Middle frontal gyrus (tissue), 1 donor: Measurements from ENCODE around the gene HSDL2.
"Not testable (repeated sequence)": the region's sequence is repeated elsewhere in the genome, so short reads cannot be mapped to it uniquely, and the experiment has no call there.

Source experiments
- DNase-seq: peaks from one replicate; pipeline ENCODE4 v3.0.0-alpha.2; 2015; ENCODE audit warnings: low spot score; ENCODE audit errors: extremely low spot score

HSDL2 gene

DNA sequence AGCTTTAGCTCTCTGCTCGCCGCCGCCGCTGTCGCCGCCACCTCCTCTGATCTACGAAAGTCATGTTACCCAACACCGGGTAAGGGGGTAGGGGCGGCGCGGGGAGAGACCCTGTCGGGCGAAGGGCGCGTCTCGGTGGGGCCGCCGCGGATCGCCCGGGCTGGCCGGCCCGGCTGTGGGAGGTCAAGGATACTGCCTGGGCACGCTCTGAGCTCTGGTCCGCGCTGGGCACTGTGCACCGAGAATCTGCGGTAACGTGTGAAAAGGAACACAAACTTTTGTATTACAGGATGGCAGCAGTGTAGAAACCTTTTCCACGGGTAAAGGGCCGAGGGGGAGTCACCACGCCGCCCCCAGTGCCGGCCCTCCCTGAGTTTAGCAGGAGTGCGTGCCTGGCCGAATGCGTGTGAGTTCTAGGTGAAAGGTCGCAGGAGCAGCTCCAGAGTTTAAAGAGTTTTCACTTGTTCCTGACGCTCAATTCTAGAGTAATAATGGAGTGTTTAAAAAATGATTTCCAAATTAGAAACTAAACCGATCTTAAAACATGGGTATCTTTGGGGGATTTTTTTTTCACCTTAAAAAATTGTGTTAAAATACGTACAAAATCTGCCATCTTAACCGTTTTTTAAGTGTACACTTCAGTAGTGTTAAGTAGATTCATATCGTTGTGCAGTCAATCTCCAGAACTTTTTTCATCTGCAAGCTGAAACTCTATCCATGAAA is at the start of gene HSDL2:
TSS of gene HSDL2 (plus strand) at position 7 of the 723 bp plus-strand sequence. CDS start at position 63, 56 bp downstream.
- DNase-seq, result no peak

DNA sequence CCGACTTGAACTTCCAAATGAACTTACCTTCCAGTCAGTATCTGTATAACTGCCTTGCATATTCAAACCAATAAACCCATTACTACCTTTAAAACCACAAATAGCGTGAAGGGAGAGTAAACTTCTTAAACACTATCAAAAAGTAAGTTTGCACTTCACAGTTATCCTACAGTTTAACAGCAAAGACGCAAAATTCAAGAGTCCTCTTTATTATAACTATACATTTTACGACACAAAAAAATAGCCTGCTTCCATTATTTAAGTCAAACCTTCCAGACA is 48.3 kb upstream of the HSDL2 start:
- DNase-seq, result no peak

DNA sequence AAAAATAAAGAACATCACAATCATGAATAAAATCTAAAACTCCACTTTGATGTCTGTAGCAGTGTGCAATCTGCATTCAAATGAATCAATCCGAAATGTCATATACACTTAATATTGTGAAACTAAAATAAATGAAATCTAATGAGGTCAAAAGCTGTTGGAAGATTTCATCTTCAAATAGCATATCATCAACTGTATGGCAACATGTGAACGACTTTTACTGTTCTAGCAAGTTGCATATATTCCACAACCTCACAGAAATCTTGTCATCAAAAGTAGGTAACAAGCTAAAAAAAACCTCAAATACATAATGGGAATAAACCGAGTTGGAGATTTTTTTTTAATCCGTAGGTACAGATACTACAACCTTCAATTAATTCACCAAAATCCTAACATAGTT is 47.7 kb upstream of the HSDL2 start:
- no peak for DNase-seq

DNA sequence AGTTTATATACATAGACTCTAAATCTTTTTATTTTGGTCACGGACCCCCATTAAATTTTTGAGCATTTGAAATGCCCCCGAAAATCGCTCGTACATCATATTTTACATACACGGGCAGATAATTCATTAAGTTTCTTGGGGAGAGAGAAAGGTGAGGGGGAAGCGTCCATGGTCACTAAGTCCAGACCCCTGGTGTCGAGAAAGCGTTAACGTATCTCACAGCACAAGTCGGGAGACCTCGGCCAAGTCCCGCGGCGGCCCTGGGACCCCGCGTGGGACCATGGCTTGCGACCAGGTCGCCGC is 47.3 kb upstream of the HSDL2 start:
- no peak for DNase-seq

DNA sequence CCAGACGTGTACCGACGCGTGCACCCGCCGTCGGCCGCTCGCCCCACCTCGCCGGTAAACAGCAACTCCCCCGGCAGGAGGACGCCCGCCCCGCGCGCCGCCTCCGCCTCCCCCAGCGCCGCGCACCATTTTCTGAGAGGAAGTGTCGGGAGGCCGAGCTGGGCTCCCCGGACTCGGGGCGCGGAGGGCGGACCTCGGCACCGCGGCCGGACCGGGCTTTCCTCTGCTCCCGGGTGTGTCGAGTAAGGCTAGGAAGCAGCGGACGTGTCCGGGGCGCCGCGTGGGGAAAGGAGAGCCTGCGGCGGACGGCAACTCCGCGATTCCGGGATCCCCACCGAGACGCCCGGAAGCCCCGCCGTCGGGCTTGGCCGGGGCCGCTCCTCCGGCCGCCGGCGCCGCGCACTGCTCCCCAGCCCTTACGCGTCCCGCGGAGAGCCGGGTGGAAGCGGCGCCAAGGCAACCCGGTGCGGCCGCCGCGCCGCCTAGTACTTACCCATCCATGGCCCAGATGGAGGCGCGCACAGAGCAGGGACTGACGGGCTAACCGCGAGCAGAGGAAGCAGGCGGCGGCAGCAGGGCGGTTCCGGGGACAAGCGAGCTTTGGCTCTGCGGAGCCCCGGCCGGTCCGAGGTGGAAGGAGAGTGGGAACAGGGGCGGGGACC is 46.8 kb upstream of the HSDL2 start, which contains the start of gene PTBP3:
TSS of gene PTBP3 (minus strand) at position 643 of the 662 bp plus-strand sequence. CDS start 35,754 bp downstream, outside the sequence.
- no peak for DNase-seq

DNA sequence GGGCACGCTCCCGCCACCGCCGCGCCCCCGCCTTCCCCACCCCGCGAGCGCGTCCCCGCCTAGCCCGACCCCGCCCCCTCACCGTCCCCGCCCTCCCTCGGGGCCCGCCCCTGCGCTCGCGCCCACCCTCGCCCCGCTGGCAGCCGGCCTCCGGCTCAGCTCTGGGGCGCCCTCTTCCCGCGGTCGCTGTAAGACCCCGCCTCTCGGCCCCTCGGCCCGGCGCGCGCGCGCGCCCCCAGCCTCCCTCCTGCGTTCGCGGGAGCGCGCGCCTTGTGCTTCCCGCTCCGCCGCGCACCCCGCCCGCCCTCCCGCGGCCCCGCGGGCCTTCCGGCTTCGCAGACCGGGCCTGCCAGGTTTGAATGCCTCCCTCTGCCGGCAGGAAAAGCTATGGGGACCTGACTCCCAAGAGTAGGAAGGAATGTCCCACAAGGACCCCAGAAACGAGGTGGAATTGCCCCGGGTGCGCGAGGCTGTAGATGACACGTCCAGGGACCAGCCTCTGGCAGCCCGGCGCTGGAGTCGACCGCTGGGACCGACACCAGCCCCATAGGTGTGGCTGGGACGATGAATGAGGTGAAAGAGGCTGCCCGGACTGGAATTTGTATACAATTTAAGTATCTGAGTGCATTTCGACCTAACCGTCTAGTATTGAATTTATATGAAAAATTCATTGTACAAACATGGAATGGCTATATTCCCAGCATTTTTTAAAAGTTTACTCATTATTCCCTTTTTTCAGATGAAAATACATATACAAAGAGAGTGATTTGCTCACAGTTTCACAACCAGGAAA is 46.1 kb upstream of the HSDL2 start:
- peak; percentile 89 for DNase-seq

DNA sequence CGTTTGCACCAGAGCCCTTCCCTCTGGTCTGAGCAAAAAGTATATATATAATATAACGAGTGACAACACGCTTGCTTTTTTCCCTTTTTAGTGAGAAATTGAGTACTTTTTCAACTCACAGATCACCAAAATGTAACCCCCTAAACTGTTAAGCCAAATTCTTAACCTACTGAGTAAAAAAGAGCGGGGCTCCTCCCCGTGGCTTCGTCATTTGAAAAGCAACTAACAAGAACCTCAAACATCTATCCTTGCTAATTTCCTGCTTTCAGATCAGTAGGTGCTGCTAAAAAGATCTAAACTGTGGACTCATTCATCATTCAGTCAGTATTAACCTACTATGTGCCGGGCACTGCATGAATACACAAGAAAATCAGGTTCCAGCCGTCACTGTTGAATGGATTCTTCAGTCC is 45.5 kb upstream of the HSDL2 start:
- DNase-seq, result no peak

DNA sequence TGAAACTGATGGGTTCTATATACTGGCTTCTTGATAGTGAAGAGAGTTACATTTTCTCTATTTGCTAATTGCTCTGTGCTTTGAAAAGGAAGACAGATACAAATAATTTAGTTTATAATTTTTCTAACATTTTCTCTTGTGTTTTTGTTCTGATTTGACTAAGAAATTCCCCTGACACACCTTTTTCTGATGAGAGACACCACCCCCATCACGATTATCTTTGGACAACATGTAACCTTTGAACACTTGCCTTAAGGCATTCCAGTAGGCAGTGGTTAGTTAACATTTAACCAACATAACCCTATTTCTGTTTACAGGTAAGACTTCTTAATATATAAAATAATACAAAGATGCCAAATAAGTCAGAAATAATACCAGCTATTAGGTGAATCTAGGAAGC is 42.4 kb upstream of the HSDL2 start:
- DNase-seq, result no peak

DNA sequence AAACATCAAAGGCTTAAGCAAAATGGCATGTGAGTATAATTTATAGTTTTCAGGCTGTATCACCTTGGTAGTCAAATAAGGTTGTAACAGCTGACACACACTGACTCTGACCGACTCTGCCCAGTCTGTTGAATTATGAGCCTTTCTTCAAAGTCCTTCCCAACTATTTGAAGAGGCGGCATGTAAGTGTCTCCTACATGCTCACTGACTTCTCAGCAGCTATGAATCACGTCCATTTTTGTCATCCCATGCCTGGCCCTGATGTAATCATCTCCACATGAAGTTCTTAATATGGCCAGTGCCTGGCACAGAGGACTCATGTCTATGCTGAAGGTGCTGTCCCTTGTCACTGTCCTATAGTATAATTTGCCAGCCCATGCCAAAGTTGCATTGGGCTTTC is 41.3 kb upstream of the HSDL2 start:
- DNase-seq, result no peak

DNA sequence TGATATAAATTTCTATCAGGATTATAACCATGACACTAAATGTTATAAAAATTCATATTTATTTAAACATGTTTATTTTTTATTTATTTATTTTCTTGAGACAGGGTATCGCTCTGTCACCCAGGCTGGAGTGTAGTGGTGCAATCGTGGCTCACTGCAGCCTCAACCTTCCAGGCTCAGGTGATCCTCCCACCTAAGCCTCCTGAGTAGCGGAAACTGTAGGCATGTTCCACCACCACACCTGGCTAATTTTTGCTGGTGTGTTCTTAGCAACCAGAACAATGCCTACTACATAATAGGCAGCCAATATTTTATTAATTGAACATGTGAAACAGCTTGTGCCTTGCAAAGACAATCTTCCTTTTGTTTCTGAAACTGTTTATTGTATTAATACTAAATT is 40.0 kb upstream of the HSDL2 start:
- no peak for DNase-seq

DNA sequence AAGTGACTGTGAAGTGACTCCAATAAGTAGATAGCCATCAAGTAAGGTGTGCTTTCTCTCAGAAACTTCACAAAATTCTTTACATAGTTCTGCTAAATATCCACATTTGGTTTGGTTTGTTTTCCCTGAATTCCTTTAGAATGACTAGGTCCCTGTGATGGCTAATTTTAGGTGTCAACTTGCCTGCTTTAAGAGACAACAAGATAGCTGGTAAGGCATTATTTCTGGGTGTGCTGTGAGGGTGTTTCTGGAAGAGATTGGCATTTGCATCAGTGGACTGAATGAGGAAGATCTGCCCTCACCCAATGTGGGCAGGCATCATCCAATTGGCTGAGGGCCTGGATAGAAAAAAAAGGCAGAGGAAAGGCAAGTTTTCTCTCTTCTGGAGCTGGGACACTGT is 38.2 kb upstream of the HSDL2 start:
- no peak for DNase-seq

DNA sequence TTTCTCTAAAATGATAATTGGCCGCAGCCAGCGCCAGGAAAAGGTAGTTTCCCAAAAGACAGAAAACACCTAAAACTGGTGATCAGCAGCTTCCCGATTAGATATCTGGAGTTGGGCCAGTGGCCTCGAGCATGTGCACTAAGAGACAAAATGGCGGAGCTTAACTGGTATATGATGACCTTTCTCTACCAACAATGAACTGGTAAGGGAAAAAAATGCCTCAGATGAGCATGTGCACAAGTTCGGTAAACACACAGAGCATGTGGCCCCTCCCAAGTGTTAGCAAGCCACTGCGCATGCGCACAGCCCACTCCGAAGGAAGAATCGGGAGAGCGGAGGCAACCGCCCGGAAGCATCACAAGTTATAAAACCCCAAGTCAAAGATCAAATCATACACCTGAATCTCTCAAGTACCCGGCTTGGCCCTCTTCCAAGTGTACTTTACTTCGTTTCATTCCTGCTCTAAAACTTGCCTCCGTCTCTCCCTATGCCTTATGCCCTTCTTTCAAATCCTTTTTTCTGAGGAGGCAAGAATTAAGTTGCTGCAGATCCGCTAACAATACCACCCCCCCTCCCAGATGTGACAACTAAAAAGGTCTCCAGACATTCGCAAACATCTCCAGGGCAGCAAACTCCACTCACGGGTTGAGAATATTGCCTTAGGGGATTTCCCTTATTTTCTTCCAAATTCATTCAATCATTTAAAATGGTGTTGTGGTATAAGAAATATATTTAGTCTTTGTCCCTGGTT is 31.5 kb upstream of the HSDL2 start:
- DNase-seq, result no peak

DNA sequence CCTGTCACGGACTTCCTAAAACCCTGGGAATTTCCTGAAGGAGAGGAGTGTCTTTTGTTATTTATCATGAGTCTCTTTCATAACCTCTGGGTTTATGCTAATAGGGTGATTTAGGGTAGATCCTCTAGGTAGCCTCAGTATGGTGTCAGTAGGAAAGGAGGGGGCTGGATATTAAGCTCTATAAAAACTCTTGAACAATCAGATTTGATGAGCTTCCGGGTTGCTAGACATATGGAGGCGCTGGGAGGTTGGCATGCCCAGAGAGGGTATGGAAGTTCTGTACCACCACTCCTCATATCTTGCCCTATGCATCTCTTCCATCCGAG is 30.9 kb upstream of the HSDL2 start:
- no peak for DNase-seq

DNA sequence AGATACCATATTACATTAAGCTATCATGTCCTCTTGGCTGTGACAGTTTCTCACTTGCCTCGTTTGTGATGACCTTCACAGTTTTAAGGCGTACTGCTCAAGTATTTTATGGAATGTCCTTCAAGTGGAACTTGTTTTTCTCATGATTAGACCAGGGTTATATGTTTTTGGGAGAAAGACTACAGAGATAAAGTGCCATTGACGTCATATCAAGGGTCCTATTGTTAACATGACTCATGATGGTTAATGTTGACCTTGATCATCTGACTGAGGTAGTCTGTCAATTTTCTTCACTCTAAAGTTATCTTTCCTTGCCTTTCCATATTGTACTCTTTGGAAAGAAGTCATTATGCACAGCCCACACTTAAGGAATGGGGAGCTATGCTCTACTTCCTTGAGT is 28.7 kb upstream of the HSDL2 start:
- DNase-seq, result no peak

DNA sequence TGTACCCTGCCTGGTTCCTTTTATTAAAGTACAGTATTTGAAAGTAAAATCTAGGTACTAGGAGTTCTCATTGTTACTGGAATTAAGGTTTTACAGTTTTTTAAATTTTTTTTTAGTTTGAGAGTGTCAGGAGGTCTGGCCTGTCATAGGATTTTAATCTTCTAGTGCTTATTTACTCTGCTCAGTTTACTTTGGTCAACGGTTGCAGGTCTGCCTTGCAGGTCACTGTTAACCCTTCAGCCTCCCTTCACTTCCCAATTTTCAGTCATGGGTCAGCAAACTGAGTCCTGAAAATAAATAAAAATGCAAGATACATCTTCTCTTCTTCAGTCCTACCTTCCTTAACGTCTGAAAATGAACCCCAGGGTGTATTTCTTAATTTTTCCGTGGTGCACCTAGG is 27.7 kb upstream of the HSDL2 start:
- DNase-seq, result no peak

DNA sequence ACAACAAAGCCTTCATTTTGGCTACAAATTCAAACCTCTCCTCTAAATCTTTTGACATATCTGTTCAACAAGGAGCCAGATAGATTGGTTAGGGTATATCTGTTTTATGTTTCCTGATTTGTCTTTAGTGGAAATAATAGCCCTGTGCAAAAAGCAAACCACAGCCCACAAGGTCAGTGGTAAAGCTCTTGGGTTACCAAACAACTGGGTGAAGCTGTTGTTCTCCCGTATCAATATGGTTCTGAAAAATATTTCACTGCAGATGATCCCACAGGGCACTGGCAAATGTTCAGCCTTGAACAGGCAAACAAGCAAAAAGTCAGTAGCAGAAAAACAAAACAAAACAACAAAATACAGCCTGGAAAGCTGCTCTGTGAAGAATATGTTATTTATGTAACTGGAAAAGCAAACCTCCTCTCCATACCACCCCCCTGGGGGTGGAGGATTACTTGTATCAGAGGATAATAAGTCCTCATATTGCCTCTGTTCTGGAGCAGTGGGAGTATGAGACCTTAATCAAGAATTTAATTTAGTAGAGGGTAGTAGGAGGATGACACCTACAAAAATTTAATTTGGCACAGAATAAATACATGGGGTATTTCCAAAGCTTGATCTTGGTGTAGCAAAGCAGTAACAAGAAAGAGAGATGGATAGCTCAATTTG is 25.7 kb upstream of the HSDL2 start:
- DNase-seq, result no peak

DNA sequence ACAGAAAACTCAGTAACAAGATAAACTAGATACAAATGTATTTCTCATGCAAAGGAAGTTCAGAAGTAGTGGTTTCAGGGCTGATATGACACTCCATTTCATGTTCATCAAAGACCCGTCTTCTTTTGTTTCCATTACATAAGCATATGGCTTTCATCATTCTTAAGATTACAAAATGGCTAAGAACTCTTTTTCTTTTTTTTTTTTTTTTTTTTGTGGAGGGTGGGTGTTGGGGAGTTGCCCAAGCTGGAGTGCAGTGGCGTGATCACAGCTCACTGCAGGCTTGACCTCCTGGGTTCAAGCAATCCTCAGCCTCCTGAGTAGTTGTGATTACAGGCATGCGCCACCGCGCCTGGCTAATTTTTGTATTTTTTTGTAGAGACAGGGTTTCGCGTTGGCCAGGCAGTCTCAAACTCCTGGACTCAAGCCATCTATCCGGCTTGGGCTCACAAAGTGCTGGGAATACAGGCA is 24.4 kb upstream of the HSDL2 start:
- DNase-seq, result no peak

DNA sequence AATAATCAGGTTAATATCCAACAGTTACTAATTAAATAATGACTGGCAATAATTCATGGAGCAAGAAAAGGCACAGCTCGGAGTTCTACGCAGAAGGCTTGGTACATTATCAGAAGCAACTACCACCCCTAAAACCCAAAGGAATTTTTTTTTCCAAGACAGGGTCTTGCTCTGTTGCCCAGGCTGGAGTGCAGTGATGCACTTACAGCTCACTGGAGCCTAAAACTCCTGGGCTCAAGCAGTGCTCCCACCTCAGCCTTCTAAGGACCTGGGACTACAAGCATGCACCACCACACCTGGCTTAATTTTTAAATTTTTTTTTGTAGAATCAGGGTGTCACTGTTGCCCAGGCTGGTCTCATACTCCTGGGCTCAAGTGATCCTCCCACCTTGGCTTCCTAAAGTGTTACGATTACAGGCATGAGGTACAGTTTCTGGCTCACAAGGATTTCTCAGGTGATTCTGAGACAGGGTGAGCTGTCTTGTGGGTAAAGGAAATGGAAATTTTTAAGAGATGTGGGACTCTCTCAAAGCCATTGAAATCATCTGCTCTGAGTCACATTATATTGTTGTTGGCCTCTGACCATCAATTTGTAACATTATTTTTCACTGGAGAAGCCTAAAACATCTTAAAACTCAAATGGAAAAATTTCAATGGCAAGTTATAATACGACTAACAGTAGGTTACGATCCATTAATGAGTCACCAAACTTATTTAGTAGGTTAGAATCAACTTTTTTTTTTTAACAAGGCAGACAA is 19.7 kb upstream of the HSDL2 start:
- DNase-seq, result no peak

DNA sequence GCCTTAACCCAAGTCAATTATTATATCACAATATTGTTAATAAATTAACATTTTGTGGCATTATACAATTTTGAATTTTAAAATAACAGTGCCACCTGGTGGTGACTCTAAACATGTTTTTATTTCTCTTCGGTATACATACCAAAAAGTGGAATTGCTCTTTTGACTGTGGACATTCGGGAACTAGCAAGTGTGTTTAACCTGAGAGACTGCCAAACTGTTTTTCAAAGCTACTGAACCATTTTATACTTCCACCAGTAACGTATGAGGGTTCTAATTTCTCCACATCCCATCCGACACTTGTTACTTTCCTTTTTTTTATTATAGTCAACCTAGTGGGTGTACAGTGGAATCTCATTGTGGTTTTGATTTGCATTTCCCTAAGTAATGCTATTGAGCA is 18.3 kb upstream of the HSDL2 start:
- DNase-seq, result peak; percentile 42

DNA sequence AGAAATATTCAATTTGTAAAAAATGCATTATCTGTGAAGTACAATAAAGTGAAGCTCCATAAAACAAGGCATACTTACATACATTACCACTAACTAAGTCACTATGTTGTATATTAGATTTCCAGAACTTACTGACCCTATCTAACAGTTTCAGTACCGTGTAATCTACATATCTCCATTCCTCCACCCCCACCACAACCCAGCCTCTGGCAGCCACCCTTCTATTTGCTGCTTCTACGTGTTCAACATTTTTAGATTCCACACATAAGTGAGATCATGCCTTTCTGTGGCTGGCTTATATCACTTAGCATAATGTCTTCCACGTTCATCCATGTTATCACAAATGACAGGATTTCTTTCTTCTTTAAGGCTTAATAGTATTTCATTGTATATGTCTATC is 15.1 kb upstream of the HSDL2 start:
- DNase-seq, result no peak

DNA sequence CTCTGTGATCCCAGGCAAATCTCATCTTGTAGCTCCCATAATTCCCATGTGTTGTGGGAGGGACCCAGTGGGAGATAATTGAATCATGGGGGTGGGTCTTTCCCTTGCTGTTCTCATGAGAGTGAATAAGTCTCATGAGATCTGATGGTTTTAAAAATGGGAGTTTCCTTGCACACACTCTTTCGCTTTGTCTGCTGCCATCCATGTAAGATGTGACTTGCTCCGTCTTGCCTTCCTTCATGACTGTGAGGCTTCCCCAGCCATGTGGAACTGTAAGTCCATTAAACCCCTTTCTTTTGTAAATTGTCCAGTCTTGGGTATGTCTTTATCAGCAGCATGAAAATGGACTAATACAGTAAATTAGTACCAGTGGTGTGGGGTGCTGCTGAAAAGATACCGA is 14.7 kb upstream of the HSDL2 start:
- not testable (repeated sequence) for DNase-seq
